HG03135 (cell line): Measurements from ENCODE around the gene S100A3.
"Not testable (repeated sequence)": the region's sequence is repeated elsewhere in the genome, so short reads cannot be mapped to it uniquely, and the experiment has no call there.

Experiments used
- ATAC-seq: cut with Tn5 transposase; IDR thresholded peaks from one replicate; pipeline ENCODE4 v1.9.1; 2021; ENCODE audit warnings: mild to moderate bottlenecking, moderate library complexity; ENCODE audit not compliant: unreplicated experiment

Gene S100A3

DNA sequence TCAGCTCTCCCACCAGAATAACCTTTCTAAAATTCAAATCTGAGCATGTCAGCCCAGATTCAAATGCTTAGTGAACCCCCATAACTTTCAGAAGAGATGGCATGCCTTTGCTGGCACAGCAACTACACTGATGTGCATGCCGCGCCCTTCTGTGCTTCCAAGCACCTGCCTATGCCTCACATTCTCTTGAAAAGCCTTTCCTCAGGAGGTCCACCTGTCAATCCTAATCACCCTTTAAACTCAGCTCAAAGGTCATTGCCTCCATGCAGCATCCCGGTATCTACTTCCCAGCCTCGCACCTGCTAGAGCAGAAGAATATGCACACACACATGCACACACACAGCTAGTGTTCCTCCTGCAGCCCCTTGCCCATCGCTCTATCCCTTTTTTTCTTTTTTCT lies 21.8 kb upstream of the S100A3 start:
- ATAC-seq, result no peak

DNA sequence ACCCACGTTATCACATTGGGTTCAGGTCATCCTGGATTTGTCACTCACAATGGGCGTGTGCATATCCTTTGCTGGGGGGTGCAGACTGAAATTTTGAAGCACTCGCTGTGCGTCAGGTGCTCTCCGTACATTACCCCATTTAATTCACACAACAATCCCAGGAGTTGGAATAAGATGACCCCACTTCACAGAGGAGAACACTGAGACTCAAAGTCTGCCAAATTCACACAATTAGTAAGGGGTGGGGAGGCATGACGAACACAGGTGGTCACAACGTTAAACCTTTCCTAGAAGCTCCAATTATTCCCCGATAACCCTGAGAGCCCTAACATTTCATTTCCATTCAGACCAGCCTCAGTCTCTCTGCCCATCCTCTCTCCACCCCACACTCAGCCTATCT lies 20.4 kb upstream of the S100A3 start:
- ATAC-seq, result no peak

DNA sequence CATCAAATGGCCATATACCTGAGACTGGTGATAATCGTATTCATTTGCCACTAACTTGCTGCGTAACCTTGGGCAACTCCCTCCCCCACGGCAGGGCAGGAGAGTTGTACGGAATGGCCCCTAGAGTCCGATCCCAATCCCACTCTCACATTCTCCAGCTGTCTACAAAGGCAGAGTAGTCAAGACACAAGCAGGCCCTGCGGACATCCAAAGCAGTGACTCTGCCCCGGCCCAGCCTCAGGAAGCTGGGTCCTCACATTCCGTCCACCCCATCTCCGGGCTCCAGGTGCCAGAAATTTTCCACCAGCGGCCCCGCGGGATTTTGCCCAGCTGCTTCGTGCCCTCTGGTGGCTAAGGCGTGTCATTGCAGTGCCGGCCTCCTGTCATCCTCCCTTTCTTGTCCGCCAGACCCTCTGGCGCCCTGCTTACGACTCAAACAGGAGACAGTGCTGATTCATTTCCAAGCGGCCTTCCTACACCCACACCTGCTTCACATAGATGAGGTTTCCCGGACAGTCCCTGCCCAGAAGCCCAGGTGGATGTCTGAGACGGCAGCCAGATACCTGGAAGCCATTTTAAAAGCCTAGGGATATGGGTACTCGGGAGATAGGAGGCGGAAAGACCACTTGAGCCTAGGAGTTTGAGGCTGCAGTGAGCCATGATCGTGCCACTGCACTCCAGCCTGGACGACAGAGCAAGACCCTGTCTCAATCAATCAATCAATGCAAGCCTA lies 19.5 kb upstream of the S100A3 start:
- ATAC-seq, result no peak

DNA sequence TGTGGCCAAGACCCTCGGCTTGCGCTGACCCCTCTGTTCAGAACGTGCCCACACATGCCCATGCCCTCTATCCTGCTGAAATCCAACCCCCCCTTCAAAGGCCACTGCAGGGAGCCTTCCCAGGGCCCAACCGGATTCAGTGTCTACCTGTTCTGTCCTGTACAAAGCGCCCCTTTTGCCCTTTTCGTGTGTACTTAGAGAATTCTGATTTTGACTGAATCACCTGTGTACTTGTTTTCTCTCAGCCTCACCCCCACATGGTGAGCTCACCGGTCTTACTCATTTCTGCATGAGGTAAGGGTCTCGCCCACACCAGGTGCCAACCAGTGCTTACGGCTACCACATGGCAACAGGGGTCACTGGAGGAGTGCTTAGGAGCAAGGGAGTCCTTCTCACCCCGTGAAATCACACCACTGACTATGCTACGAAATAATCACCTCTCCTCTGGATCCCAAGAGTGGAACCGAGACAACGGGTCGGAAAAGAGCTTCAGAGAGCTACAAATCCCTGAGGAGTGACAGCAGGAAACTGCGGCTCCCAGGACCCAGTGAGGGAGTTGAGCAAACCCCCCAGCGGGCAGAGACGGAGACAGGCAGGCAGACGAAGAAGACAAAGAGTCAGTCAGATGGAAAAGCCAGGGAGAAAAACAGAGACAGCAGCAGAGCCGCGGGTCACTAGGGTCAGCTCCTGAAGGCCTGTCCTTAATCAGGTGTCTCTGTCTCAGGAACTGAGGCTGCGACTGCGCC lies 18.7 kb upstream of the S100A3 start:
- no peak for ATAC-seq

DNA sequence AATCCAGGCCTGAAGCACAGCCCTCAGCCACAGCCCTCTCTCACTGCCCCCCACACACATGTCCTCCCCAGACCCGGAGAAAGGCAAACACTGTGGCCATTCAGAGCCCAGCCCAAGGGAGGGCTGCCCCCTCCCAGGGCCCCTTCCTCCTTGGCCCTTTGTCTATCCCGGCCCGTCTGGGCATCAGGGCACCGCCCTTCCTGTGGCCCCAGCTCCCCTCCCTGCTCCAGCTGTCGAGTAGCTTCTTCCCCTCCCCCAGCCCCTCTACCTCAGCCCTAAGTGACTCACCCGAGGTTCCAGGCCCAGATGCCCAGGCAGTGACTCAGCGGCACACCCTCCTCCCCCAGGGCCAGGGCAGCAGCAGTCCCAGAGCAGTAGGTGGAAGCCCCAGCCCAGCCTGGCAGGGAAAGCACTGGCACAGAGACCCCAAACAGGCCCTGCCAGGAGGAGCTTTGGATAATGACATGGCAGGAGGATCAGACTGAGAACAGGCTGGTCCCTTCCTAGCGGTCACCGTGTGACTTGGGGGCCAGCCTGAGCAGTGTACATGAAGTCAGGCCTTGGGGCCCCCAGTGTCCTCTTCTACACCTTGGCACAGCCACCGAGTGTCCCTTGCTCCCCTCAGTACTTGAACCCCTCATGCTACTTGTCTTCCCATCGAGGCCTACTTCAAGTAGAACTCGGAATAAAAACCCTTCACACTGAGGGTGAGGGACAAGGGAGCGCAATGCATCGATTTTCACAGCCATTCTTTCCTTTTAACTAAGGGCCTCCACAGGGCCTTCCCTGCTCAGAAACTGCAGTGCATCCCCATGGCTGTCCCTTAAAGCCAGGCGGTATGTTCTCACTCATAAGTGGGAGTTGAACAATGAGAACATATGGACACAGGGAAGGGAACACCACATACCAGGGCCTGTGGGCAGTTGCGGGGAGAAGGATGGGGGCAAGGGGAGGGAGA lies 17.6 kb upstream of the S100A3 start:
- no peak for ATAC-seq

DNA sequence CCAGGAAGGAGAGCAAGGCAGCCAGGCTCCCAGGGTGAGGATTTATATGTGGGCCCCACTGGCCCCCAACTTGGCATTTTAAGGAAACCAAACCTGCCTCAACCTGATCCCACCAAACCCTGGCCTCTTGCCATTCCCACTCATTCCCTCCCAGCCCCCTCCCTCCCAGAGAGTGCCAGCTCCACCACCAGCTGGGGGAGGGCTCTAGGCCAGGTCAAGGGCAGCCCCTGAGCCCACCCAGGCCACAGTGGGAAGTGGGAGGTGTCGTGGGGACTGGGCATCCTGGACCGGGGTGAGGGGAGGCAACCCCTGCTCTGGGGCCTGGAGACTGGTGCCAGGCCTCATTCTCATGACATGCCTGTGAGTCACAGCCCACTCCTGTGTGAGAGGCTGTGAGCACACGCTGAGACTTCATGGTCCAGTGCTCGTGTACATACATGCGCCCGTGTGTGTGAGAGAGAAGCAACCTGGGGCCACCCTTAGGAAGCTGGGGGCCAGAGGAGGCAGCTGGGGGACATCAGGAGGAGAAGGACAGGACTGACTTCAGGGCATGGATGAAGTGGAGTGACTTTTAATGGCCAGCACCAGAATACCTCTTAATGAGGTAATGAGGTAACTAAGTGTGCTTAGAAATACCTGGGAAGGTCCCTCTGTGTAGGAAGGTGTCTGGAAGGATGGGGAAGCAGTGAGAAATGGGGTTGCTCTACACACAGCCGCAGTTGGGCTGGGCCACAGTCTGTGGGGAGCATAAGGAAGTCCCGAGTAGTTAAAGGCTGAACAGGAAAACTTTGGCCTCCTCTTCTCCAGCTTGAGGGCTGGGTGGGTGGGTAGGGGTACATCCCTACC lies 16.7 kb upstream of the S100A3 start, which contains the start of gene S100A2:
S100A2 (minus strand) TSS at position 316 of the 846 bp plus-strand sequence. CDS start 1,967 bp downstream, outside the sequence.
- no peak for ATAC-seq

DNA sequence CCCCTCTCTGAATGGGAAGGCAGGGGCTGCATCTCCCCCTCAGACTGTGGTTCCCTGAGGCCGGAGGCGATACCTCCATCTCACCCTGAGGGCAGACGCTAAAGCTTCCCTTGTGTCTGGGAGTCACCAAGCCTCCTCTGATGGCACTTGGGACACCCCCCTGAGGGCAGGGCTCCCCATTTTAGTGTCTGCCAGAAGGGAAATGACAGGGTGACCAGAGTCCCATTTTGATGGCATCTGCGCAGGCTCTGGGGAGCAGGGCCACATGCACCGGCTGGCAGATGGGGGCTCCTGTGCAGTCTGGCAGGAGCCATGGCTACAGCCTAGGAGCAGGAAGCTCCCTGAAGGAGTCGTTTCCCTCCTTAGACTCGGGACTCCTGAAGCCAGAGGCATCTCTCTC lies 14.9 kb upstream of the S100A3 start:
- no peak for ATAC-seq

DNA sequence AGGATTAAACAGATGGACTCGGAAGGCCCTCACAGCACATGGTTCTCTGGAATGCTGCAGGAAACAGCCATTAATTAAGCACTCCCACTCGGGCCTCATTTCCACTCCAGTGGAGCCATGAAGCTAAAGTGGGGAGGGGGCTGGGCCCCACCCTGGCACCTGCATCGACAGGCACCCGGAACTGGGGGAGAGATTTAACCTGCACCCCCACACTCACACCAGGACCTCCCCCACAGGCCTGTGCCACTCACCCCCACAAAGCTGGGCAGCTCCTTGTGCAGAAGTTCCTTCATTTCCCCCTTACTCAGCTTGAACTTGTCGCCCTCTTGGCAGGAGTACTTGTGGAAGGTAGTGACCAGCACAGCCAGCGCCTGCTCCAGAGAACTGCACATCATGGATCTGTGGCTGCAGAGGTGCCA lies 14.4 kb upstream of the S100A3 start:
- ATAC-seq, result no peak

DNA sequence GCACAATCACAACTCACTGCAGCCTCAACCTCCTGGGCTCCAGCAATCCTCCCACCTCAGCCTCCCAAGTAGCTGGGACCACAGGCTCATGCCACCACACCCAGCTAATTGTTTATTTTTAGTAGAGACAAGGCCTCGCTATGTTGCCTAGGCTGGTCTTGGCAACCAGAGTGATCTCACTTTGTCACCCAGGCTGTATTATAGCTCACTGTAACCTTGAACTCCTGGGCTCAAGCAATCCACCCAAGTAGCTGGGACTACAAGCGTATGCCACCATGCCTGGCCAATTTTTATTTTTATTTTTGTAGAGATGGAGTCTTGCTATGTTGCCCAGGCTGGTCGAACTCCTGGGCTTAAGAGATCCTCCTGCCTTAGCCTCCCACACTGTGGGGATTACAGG lies 13.0 kb upstream of the S100A3 start:
- not testable (repeated sequence) for ATAC-seq

DNA sequence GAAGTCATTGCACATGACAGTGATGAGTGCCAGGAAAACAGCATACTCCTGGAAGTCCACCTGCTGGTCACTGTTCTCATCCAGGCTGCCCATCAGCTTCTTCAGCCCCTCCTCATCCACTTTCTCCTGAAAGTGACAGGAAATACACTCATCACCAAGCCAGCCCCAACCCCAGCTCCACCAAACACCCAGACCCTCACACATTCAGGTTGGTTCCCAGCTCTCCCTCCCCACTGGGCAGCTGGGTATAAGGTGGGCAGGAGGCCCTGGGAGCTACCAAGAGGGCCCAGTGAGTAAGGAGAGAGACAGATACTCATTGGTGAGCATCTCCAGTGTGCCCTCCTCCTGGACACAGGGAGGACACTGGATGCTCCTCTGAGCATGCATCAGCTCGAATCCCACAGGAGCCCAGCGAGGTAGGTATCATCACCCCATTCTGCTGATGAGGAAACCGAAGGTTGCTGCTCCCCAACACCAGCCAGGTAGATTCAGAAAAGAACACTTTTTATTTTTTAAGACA lies 12.5 kb upstream of the S100A3 start:
- ATAC-seq, result no peak

DNA sequence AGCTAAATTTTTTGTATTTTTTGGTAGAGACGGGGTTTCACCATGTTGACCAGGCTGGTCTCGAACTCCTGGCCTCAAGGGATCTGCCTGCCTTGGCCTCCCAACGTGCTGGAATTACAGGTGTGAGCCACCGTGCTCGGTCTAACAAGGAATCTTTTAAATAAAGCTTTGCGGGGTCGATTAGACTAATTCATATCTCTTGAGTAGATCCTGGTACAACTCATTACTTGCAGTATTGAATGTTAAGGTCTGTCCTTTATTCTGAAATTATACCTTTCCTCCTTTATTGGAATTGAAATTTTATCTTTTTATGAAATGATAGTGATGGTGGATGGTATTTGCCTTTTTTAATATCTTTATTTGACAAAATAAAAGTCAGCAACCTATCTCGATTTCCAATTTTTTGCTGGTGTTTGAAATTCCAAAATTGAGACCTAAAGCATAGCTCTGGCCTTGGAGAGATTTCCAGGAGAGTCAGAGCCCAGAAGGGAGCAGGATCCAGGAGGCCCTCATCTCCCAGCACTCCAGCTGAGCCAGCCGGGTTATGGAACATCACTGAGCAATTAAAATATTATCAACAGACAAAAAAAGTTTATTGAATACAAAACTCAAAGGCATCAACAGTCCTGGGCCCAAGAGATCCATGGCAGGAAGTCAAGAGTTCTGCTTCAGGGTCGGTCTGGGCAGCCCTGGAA lies 11.9 kb upstream of the S100A3 start:
- no peak for ATAC-seq

DNA sequence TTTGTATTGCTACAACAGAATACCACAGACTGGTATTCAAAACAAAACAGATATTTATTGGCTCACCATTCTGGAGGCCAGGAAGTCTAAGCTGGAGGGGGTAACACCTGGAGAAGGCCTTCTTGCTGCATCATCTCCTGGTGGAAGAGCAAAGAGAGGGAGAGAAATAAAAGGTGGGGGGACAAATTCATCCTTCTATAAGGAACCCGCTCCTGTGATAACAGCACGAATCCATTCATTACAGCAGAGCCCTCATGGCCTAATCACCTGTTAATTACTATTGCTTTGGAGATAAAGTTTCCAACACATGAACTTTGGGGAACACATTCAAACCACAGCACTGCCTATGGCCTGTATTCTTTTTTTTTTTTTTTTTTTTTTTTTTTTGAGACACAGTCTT lies 11.2 kb upstream of the S100A3 start:
- ATAC-seq, result no peak

DNA sequence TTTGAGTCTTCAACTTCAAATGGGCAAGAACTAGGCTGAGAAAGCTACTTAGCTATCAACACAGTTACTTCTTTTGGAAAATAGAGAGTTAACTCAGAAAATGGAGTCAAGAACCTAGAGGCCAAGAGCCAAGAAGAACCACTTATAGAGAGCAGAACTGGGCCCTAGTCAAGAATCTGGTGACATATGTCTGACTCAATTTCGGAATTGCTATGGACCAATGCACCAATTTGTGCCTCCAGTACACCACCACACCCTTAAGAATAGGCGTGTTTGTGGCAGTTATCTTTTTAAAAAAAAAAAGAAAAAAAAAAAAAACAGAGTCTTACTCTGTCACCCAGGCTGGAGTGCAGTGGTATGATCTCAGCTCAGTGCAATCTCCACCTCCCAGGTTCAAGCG lies 8.8 kb upstream of the S100A3 start:
- ATAC-seq, result no peak

DNA sequence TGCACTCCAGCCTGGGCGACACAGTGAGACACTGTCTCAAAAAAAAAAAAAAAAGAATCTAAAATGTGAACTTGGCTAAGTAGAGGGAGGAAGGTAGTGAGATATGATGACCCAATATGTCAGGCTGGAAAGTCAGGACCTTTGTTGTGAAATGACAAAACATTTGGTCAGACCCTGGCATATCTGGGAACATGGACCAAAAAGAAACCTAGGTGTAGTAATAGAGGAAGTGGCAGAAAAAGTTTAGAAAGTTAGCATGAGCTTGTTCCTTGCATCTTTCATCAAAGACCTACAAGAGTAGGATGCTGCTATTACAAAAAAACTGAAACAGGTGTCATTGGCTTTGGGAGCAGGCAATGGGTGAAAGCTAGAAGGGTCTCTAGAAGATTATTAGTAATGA lies 7.3 kb upstream of the S100A3 start:
- no peak for ATAC-seq

DNA sequence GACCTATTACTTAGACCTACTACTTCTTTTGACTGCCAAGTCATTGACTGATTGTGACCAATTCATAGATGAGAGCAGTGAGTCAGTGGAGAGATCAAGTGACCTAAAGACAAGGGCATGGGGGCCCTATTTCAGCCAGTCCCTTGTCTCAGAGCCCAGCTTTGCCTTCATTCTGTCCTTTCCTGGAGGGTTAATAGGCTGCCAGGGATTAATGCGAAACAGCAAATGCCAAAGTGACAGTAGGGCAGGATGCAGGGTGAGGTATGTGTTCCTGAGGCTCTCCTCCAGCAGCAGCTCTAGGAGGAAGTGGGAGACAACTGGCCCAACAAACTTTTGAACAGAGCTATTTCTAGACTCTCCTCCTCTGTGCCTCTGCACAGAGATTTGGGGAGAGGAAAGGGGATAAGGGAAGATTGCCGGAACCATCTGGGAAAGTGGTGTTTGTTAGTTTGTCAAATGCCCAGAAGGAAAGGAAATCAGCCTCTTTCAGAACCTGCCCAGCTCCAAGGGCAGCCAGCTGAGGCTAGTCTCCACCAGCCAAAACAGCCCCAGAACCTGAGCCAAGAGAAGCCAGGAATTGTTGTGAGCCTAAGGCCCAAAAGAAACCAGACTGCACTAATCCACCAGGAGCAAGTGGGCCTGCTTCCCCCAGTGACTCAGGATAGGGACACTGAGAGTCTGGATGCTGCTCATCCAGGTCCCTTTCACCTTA lies 4.9 kb upstream of the S100A3 start:
- no peak for ATAC-seq

DNA sequence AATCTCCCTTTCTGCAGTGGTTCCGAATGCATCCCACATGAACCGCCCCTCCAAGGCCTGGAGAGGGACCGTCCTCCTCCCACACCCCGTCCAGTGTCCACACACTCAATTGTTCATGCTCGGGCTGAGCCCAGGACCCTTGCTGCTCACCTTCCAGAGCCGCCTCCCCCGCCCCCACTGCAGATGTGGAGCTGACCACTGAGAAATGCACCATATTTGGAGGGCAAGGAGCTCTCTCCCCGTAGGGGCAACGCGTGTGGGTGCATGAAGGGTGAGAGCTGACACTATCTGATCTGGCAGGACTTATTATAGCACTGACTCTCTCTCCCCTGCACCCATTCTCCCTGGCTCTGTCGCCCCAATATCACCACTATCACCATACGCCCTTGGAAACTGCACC lies 4.0 kb upstream of the S100A3 start:
- no peak for ATAC-seq

DNA sequence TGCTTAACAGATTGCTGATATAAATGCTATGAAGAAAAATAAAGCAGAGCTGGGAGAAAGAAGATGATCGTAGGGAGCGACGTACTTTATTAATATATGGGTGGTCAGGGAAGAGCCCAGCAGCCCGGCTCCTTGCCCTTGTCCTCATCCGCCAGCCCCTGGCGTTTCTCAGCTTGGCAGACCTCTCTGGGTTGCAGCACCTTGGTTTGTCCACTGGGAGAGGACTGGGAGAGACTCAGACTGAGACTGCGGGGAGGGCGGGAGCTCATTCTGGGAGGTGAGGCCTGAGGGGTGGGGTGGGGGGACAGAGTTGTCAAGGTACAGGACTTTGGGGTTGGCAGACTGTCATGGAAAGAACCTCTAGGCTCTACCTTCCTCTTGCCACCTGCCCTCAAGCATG lies 3.3 kb upstream of the S100A3 start:
- ATAC-seq, result no peak

DNA sequence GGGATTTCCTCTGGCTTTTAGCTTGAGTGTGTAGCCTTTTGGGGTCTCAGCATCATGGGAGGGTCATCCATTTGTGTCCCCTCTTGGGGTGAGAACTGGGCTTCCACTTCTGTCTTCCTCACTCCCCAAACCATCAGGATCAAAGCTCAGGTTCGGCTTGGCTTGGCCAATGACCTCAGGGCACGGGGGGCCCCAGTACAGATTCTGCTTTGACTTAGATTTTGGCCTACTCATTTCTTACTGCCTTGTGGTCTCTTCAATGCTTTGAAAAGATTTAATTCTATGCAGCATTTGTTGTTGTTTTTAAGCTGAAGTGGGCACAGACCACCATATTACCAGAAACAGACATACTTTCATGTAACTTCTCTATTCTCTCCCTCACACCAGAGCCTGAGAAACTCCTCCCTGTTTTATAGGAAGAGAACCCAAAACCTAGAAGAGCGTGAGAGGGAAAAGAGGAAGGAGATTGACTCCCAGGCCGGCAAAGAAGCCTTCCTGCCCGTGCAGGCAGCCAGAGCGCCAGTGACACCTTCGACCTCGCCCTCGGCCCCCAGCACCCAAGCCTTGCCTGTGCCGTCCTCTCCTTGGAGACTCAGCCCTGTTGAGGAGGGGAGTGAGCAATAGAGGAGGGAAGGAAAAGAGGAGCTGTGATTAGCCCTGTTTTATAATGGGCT lies 1.9 kb upstream of the S100A3 start:
- no peak for ATAC-seq
